ENCODE results near the gene PDE7B. TPM values are rescaled to one million over a fixed set of nuclear protein-coding genes. Genes with fewer than 3 reads are reported as not detected.

PDE7B gene
- total RNA-seq, 1 donor from 2014 or later: 0.53 TPM

DNA sequence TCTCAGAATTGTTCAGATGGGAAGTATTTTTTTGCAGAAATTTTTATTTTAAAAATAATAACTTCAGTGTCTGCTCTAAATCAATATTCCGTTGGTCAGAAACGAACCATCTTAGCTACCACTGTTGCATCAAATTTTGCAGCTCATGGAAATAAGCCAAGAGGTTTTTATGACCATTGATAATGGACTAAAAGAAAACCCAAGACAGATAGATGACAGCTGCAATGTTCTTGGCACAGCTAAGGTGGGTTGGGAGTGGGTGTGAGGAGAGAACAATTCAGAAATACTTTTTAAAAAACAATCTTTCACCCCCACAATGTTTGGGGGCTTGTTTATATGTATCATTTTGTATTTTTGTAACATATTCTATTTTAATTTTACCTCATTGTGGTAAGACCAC lies 121.1 kb downstream of the PDE7B start:
- Histone ChIP-seq H3K36me3 (ENCODE audit: control insufficient read depth, insufficient read depth, low read length) (no peaks in the 10 kb centered on the region), H3K27me3 (ENCODE audit: control insufficient read depth, insufficient read depth, low read length) (no peaks in the 10 kb centered on the region), H3K4me3 (ENCODE audit: low read depth, low read length) (no peak overlapping the region)
- TF ChIP-seq, protein P1, sequence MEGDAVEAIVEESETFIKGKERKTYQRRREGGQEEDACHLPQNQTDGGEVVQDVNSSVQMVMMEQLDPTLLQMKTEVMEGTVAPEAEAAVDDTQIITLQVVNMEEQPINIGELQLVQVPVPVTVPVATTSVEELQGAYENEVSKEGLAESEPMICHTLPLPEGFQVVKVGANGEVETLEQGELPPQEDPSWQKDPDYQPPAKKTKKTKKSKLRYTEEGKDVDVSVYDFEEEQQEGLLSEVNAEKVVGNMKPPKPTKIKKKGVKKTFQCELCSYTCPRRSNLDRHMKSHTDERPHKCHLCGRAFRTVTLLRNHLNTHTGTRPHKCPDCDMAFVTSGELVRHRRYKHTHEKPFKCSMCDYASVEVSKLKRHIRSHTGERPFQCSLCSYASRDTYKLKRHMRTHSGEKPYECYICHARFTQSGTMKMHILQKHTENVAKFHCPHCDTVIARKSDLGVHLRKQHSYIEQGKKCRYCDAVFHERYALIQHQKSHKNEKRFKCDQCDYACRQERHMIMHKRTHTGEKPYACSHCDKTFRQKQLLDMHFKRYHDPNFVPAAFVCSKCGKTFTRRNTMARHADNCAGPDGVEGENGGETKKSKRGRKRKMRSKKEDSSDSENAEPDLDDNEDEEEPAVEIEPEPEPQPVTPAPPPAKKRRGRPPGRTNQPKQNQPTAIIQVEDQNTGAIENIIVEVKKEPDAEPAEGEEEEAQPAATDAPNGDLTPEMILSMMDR (IDR thresholded peaks at IDR 0.05; ENCODE audit: insufficient read depth, low read length, severe bottlenecking): no peak
- FAIRE-seq (no peak), DNase-seq (ENCODE audit: low read depth) (no peak)

DNA sequence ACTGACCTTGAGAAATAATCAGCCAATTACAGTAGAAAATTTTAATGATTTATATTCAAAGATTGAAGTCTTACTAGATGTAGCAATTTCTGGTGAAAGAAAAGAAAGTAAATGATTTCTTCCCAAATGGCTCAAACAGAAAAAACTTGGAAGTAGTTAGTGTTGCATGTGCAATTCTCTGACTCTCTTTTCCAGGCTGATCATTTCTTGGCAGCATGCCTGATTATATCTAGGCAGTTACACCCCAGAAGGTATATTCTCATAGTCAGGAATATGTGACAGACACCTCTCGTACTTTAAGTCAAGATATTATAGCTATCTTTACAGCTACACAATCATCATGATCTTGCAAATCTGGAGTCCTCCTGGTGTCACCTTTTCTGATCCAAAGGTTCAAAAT lies 122.9 kb downstream of the PDE7B start:
- Histone ChIP-seq H3K4me3 (ENCODE audit: low read depth, low read length) (no peak overlapping the region), H3K27me3 (ENCODE audit: control insufficient read depth, insufficient read depth, low read length) (no peaks in the 10 kb centered on the region), H3K36me3 (ENCODE audit: control insufficient read depth, insufficient read depth, low read length) (no peaks in the 10 kb centered on the region)
- DNase-seq (ENCODE audit: low read depth): no peak
- no peak for FAIRE-seq
- TF ChIP-seq, protein P1 (IDR thresholded peaks at IDR 0.05; ENCODE audit: insufficient read depth, low read length, severe bottlenecking): no peak

DNA sequence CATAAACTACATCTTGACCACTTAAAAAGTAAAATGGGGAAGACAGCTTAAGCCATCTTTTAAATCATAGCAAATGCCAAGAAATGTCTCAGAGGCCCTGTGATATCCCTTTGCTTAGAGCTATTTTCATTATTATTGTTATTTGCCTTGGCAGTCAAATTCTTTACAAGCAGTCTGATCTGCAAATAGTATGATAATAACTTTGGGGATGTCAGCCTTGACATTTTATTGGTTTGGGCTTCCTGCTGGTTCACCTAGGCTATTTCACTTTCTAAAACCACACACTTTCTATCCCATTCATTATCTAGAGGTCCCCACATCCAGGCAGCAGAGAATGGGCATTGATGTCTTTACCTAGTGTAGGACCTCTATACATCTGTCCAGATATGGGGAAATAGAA lies 125.1 kb downstream of the PDE7B start:
- DNase-seq (ENCODE audit: low read depth): no peak
- no peaks in the 10 kb centered on the region for H3K36me3 ChIP-seq (ENCODE audit: control insufficient read depth, insufficient read depth, low read length)
- TF ChIP-seq, protein P1 (IDR thresholded peaks at IDR 0.05; ENCODE audit: insufficient read depth, low read length, severe bottlenecking): no peak
- no peak for FAIRE-seq
- H3K27me3 ChIP-seq (ENCODE audit: control insufficient read depth, insufficient read depth, low read length): no peaks in the 10 kb centered on the region
- no peak overlapping the region for H3K4me3 ChIP-seq (ENCODE audit: low read depth, low read length)

DNA sequence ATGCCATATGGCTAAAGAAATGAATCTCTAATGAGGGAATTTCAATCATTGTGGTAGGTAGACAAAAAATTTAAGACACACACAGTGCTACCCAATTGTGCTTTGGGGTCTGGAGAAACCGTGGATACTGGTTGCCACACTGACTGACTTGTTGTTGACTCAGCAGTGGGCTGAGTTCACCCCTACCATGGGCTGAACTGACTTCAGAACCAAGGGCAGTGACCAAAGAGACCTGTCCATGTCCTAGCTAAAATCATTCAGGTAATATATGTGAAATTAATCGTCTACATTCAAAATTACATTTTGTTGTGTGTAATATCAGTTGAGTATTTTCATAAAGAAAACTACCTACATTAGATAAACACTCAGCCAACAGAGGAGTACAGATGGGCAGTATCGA lies 131.6 kb downstream of the PDE7B start:
- no peak for DNase-seq (ENCODE audit: low read depth)
- Histone ChIP-seq H3K27me3 (ENCODE audit: control insufficient read depth, insufficient read depth, low read length) (no peaks in the 10 kb centered on the region), H3K4me3 (ENCODE audit: low read depth, low read length) (no peak overlapping the region), H3K36me3 (ENCODE audit: control insufficient read depth, insufficient read depth, low read length) (no peaks in the 10 kb centered on the region)
- TF ChIP-seq, protein P1 (IDR thresholded peaks at IDR 0.05; ENCODE audit: insufficient read depth, low read length, severe bottlenecking): no peak
- no peak for FAIRE-seq

DNA sequence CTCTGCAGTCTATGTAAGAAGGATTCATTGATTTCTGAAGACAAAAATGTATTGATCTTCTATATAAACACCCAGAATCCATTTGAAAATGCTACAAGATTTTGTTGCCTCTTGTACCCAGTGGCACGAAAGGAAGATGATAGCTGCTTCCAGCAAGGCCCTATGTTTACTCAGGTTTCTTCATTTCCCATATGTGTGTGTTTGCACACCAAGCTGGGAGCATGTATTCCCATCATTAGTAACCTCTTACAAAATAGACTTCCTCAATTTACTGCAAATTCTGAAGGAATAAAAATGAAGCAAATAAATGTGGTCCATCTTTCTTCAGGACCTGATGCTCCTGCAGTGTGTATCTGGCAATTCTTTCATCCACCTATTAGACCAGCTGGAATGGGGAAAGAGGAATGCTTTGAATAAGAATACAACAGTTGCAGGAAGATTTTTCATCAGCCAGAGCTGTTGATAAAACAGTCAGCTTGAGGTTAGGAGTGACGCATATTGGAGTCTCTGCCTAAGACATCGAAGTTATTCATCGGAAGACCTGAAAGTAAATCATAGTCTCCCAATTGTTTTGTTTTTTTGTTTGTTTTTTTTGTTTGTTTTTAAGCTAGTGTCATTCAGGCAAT lies 132.3 kb downstream of the PDE7B start:
- Histone ChIP-seq H3K4me3 (ENCODE audit: low read depth, low read length) (no peak overlapping the region), H3K27me3 (ENCODE audit: control insufficient read depth, insufficient read depth, low read length) (no peaks in the 10 kb centered on the region), H3K36me3 (ENCODE audit: control insufficient read depth, insufficient read depth, low read length) (no peaks in the 10 kb centered on the region)
- DNase-seq (ENCODE audit: low read depth) (no peak), FAIRE-seq (no peak)
- TF ChIP-seq, protein P1 (IDR thresholded peaks at IDR 0.05; ENCODE audit: insufficient read depth, low read length, severe bottlenecking): no peak

DNA sequence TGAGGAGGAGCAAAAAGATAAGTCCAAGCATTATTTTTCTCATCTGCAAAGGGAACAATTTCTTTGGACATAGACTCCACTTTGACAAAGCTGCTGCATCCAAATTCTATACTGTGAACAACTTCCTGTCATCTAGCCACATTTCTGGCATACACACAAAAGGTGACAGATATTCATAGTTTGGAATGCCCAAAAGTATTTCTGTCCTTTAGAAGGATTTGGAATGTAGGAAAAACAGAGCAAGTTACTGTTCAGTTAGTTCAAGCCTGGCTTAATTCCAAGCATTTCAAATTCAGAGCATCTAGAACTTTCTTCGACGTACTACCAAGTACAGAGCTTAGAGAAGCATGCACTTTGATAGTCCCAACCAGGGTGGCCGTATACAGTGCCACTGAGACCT lies 134.0 kb downstream of the PDE7B start:
- Histone ChIP-seq H3K27me3 (ENCODE audit: control insufficient read depth, insufficient read depth, low read length) (no peaks in the 10 kb centered on the region), H3K36me3 (ENCODE audit: control insufficient read depth, insufficient read depth, low read length) (no peaks in the 10 kb centered on the region), H3K4me3 (ENCODE audit: low read depth, low read length) (no peak overlapping the region)
- DNase-seq (ENCODE audit: low read depth) (no peak), FAIRE-seq (no peak)
- TF ChIP-seq, protein P1 (IDR thresholded peaks at IDR 0.05; ENCODE audit: insufficient read depth, low read length, severe bottlenecking): no peak
